ENCODE data around the gene VIT. TPM values are rescaled to one million over a fixed set of nuclear protein-coding genes. Genes with fewer than 3 reads are reported as not detected.

The VIT gene
- total RNA-seq, 1 donor = under 0.01 TPM

- no peak overlapping the region for H3K4me3 ChIP-seq (ENCODE audit: low read depth, low read length)
- DNase-seq (ENCODE audit: low read depth) = no peak
- TF ChIP-seq CTCF (IDR thresholded peaks at IDR 0.05; ENCODE audit: insufficient read depth, low read depth, low read length) = no peak
Observed at GRCh38 chr2:36692121-36692520, 4.4 kb upstream of the VIT start.

- TF ChIP-seq CTCF (IDR thresholded peaks at IDR 0.05; ENCODE audit: insufficient read depth, low read depth, low read length) = no peak
- no peak for DNase-seq (ENCODE audit: low read depth)
- H3K4me3 ChIP-seq (ENCODE audit: low read depth, low read length) = no peak overlapping the region
Observed at GRCh38 chr2:36693825-36694224, 2.7 kb upstream of the VIT start.

GRCh38 chr2:36695746-36696415 is 626 bp upstream of the VIT start:
- TF ChIP-seq CTCF (IDR thresholded peaks at IDR 0.05; ENCODE audit: insufficient read depth, low read depth, low read length) = peak; percentile 42
- peak; percentile 24 for DNase-seq (ENCODE audit: low read depth)
- no peak overlapping the region for H3K4me3 ChIP-seq (ENCODE audit: low read depth, low read length)

- no peak for TF ChIP-seq CTCF (IDR thresholded peaks at IDR 0.05; ENCODE audit: insufficient read depth, low read depth, low read length)
- peak overlapping the region; percentile 10 for H3K4me3 ChIP-seq (ENCODE audit: low read depth, low read length)
- DNase-seq (ENCODE audit: low read depth) = peak; percentile 45
Observed at GRCh38 chr2:36697424-36698066, 1.0 kb downstream of the VIT start.

- peak; percentile 9 for DNase-seq (ENCODE audit: low read depth)
- no peak for TF ChIP-seq CTCF (IDR thresholded peaks at IDR 0.05; ENCODE audit: insufficient read depth, low read depth, low read length)
- H3K4me3 ChIP-seq (ENCODE audit: low read depth, low read length) = no peak overlapping the region
Observed at GRCh38 chr2:36698993-36699392, 2.5 kb downstream of the VIT start.

GRCh38 chr2:36700311-36700710 is 3.8 kb downstream of the VIT start:
- TF ChIP-seq CTCF (IDR thresholded peaks at IDR 0.05; ENCODE audit: insufficient read depth, low read depth, low read length) = no peak
- DNase-seq (ENCODE audit: low read depth) = no peak
- no peak overlapping the region for H3K4me3 ChIP-seq (ENCODE audit: low read depth, low read length)
